Measurements from ENCODE around the gene PTPN9. TPM values are rescaled to one million over a fixed set of nuclear protein-coding genes. Genes with fewer than 3 reads are reported as not detected.
A peak's percentile ranks its signal among the peaks of the same experiment; 100 is the strongest.
"Not testable (repeated sequence)": the region's sequence is repeated elsewhere in the genome, so short reads cannot be mapped to it uniquely, and the experiment has no call there.

Gene PTPN9
- total RNA-seq, 2 experiments from 2014 or later = 37.0 to 37.4 TPM

GRCh38 chr15:75577401-75578172 is 1.5 kb downstream of the PTPN9 start:
- Mint-ChIP-seq H3K36me3 (ENCODE audit: low read depth) (peaks cover 8% of the 10 kb centered on the region), H3K27ac (peak overlapping the region; percentile 92), H3K27me3 (no peaks in the 10 kb centered on the region), H3K9me3 (no peaks in the 10 kb centered on the region), H3K4me1 (peaks cover 33% of the 10 kb centered on the region), H3K4me3 (peak overlapping the region; percentile 92)
- ChIA-PET POLR2A (interaction anchor here (0.9 kb wide), 1 partner anchor 8 kb away, joined by 7 read pairs; no protein-coding TSS in a partner anchor), CTCF (interaction anchor here (0.5 to 2.7 kb wide), 4 partner anchors 8 to 63 kb away, joined by 4 to 15 read pairs (median 5); partner anchors contain the start of genes IMP3 and SNUPN)
- DNase-seq = no peak

- POLR2A ChIA-PET = no interaction called here
- H3K4me3 Mint-ChIP-seq = no peak overlapping the region
These were observed 5.3 kb downstream of the PTPN9 start for GRCh38 chr15:75573648-75574384.

GRCh38 chr15:75570126-75570845 is 8.8 kb downstream of the PTPN9 start:
- DNase-seq = no peak
- ChIA-PET POLR2A (interaction anchor here (1.2 kb wide), 1 partner anchor 8 kb away, joined by 7 read pairs; no protein-coding TSS in a partner anchor), CTCF (interaction anchor here (0.6 kb wide), 1 partner anchor 9 kb away, joined by 3 read pairs; no protein-coding TSS in a partner anchor)
- Mint-ChIP-seq H3K4me3 (no peak overlapping the region), H3K9me3 (no peaks in the 10 kb centered on the region), H3K36me3 (ENCODE audit: low read depth) (peaks cover 16% of the 10 kb centered on the region), H3K27me3 (no peaks in the 10 kb centered on the region), H3K27ac (no peak overlapping the region), H3K4me1 (peaks cover 27% of the 10 kb centered on the region)

More at GRCh38 chr15:75573648-75574384, 5.3 kb downstream of the PTPN9 start:
- Mint-ChIP-seq H3K4me1 (peaks cover 32% of the 10 kb centered on the region), H3K9me3 (no peaks in the 10 kb centered on the region), H3K27me3 (no peaks in the 10 kb centered on the region), H3K27ac (peak overlapping the region; percentile 42), H3K36me3 (ENCODE audit: low read depth) (peaks cover 16% of the 10 kb centered on the region)
- CTCF ChIA-PET = interaction anchor here (1.1 kb wide), 1 partner anchor 34 kb away, joined by 3 read pairs; no protein-coding TSS in a partner anchor
- no peak for DNase-seq

GRCh38 chr15:75565062-75565970 is 13.8 kb downstream of the PTPN9 start:
- ChIA-PET CTCF (interaction anchor here (0.6 kb wide), 1 partner anchor 163 kb away, joined by 3 read pairs; no protein-coding TSS in a partner anchor), POLR2A (no interaction called here)
- Mint-ChIP-seq H3K36me3 (ENCODE audit: low read depth) (peaks cover 11% of the 10 kb centered on the region), H3K9me3 (no peaks in the 10 kb centered on the region), H3K27ac (no peak overlapping the region), H3K4me1 (peaks cover 13% of the 10 kb centered on the region), H3K27me3 (no peaks in the 10 kb centered on the region), H3K4me3 (no peak overlapping the region)
- no peak for DNase-seq

GRCh38 chr15:75561888-75562287 is 17.2 kb downstream of the PTPN9 start:
- CTCF ChIA-PET = interaction anchor here (0.6 to 1.3 kb wide), 5 partner anchors 8 to 195 kb away, joined by 3 to 4 read pairs (median 3); partner anchors contain the start of gene PTPN9
- Mint-ChIP-seq H3K27me3 (no peaks in the 10 kb centered on the region), H3K4me1 (peaks cover 5% of the 10 kb centered on the region), H3K36me3 (ENCODE audit: low read depth) (peaks cover 5% of the 10 kb centered on the region), H3K27ac (no peak overlapping the region), H3K4me3 (no peak overlapping the region), H3K9me3 (no peaks in the 10 kb centered on the region)
- POLR2A ChIA-PET = no interaction called here
- DNase-seq = no peak

- DNase-seq, H3K27me3 Mint-ChIP-seq, H3K4me1 Mint-ChIP-seq: not testable (repeated sequence)
These were observed 19.8 kb downstream of the PTPN9 start for GRCh38 chr15:75559360-75559759.

GRCh38 chr15:75558955-75559354 is 20.2 kb downstream of the PTPN9 start:
- H3K9me3 Mint-ChIP-seq; H3K4me3 Mint-ChIP-seq; DNase-seq; H3K27me3 Mint-ChIP-seq; H3K4me1 Mint-ChIP-seq; H3K27ac Mint-ChIP-seq; POLR2A ChIA-PET; H3K36me3 Mint-ChIP-seq (ENCODE audit: low read depth); CTCF ChIA-PET: not testable (repeated sequence)

More at GRCh38 chr15:75559360-75559759, 19.8 kb downstream of the PTPN9 start:
- H3K27ac Mint-ChIP-seq; H3K9me3 Mint-ChIP-seq; H3K36me3 Mint-ChIP-seq (ENCODE audit: low read depth); POLR2A ChIA-PET; CTCF ChIA-PET; H3K4me3 Mint-ChIP-seq: not testable (repeated sequence)

- ChIA-PET CTCF (interaction anchor here (0.8 to 1.3 kb wide), 3 partner anchors 10 to 92 kb away, joined by 3 read pairs; partner anchors contain the start of gene PTPN9), POLR2A (no interaction called here)
- H3K27ac Mint-ChIP-seq = no peak overlapping the region
- no peak for DNase-seq
- no peaks in the 10 kb centered on the region for H3K9me3 Mint-ChIP-seq
- H3K4me1 Mint-ChIP-seq = no peaks in the 10 kb centered on the region
- no peaks in the 10 kb centered on the region for H3K27me3 Mint-ChIP-seq
- H3K36me3 Mint-ChIP-seq (ENCODE audit: low read depth) = peaks cover 5% of the 10 kb centered on the region
- no peak overlapping the region for H3K4me3 Mint-ChIP-seq
These were observed 24.4 kb downstream of the PTPN9 start for GRCh38 chr15:75554717-75555116.

GRCh38 chr15:75553659-75554058 is 25.5 kb downstream of the PTPN9 start:
- Mint-ChIP-seq H3K27me3 (no peaks in the 10 kb centered on the region), H3K27ac (no peak overlapping the region), H3K4me1 (no peaks in the 10 kb centered on the region), H3K9me3 (no peaks in the 10 kb centered on the region), H3K36me3 (ENCODE audit: low read depth) (peaks cover 2% of the 10 kb centered on the region), H3K4me3 (no peak overlapping the region)
- POLR2A ChIA-PET = no interaction called here
- no peak for DNase-seq
- CTCF ChIA-PET = interaction anchor here (1.3 kb wide), 1 partner anchor 25 kb away, joined by 3 read pairs; the partner anchor contains the start of gene PTPN9

- no peak overlapping the region for H3K4me3 Mint-ChIP-seq
- no peak overlapping the region for H3K27ac Mint-ChIP-seq
- H3K27me3 Mint-ChIP-seq = no peaks in the 10 kb centered on the region
- DNase-seq = no peak
- peaks cover 1% of the 10 kb centered on the region for H3K4me1 Mint-ChIP-seq
- no peaks in the 10 kb centered on the region for H3K9me3 Mint-ChIP-seq
- CTCF ChIA-PET = no interaction called here
- POLR2A ChIA-PET = no interaction called here
- peaks cover 2% of the 10 kb centered on the region for H3K36me3 Mint-ChIP-seq (ENCODE audit: low read depth)
These were observed 28.0 kb downstream of the PTPN9 start for GRCh38 chr15:75551091-75551490.

GRCh38 chr15:75545064-75545463 is 34.1 kb downstream of the PTPN9 start:
- Mint-ChIP-seq H3K4me3 (no peak overlapping the region), H3K27me3 (no peaks in the 10 kb centered on the region), H3K36me3 (ENCODE audit: low read depth) (peaks cover 8% of the 10 kb centered on the region), H3K4me1 (peaks cover 9% of the 10 kb centered on the region), H3K27ac (no peak overlapping the region), H3K9me3 (no peaks in the 10 kb centered on the region)
- no peak for DNase-seq
- ChIA-PET CTCF (interaction anchor here (0.6 to 1.1 kb wide), 3 partner anchors 10 to 69 kb away, joined by 3 read pairs; no protein-coding TSS in a partner anchor), POLR2A (no interaction called here)

- ChIA-PET CTCF (interaction anchor here (0.6 to 1.1 kb wide), 5 partner anchors 10 to 70 kb away, joined by 3 to 8 read pairs (median 3); no protein-coding TSS in a partner anchor), POLR2A (no interaction called here)
- H3K4me1 Mint-ChIP-seq = peaks cover 12% of the 10 kb centered on the region
These were observed 34.8 kb downstream of the PTPN9 start for GRCh38 chr15:75544359-75544758.

More at GRCh38 chr15:75544359-75544758, 34.8 kb downstream of the PTPN9 start:
- peaks cover 6% of the 10 kb centered on the region for H3K36me3 Mint-ChIP-seq (ENCODE audit: low read depth)
- H3K27me3 Mint-ChIP-seq = no peaks in the 10 kb centered on the region
- no peak for DNase-seq
- H3K4me3 Mint-ChIP-seq = no peak overlapping the region
- H3K27ac Mint-ChIP-seq = no peak overlapping the region
- H3K9me3 Mint-ChIP-seq = no peaks in the 10 kb centered on the region
